Activated CD8-positive, alpha-beta memory T cell treated with anti-CD3 and anti-CD28 coated beads for 4 hours (primary cell): ENCODE measurements around the gene KLK14.

Experiments
- DNase-seq, 2 donors: peaks; one replicate each; pipeline ENCODE4 v3.0.0-alpha.2; 2020; ENCODE audit warnings: low read depth in 2 of 2

Gene KLK14

DNA sequence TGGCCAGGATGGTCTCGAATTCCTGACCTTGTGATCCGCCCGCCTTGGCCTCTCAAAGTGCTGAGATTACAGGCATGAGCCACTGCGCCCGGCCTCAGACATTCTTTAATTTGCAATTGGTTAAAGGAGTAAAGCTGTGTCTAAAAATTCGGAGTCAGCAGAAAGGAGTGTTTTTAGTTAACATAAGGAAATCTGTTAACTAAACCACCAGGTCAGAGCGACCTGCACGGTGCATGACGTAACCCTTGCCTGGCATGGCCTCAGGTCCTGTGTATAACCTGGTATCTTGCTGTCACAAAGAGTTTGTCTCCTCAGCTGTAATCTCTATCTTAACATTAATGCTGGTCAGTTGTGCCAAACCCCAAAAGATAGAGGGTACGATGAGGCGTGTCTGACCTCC lies 38.4 kb downstream of the KLK14 start:
- no peak for DNase-seq

- DNase-seq: no peak
Measured at GRCh38 chr19:51043497-51043896, 39.2 kb downstream of the KLK14 start.

- no peak for DNase-seq
Measured at GRCh38 chr19:51040151-51040550, 42.5 kb downstream of the KLK14 start.

GRCh38 chr19:51036519-51036918 lies 46.2 kb downstream of the KLK14 start:
- no peak for DNase-seq

DNA sequence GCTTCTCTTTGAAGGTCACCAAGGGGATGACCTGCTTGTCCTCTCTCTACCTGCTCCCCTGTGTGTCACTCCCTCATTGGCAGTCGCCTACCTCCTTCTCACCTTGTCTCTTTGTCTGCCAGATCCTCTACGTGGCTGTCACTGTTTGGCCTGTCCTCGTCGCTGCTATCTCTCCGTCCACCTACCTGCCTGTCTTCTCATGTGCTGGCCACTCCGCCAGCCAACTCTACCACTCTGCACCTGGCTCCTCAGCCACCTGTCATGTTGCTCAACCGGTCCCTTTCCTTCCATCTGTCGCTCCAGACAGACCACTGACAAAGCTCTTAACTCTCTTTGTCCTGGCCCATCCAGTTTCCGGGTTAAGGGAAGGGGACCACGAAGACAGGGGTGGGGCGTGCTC lies 48.0 kb downstream of the KLK14 start, which contains the start of gene KLK12:
KLK12 (minus strand) TSS at position 299 of the 400 bp plus-strand sequence. CDS start 381 bp downstream, outside the sequence.
- no peak for DNase-seq

GRCh38 chr19:51031880-51032225 lies 50.8 kb downstream of the KLK14 start:
- DNase-seq: no peak

DNA sequence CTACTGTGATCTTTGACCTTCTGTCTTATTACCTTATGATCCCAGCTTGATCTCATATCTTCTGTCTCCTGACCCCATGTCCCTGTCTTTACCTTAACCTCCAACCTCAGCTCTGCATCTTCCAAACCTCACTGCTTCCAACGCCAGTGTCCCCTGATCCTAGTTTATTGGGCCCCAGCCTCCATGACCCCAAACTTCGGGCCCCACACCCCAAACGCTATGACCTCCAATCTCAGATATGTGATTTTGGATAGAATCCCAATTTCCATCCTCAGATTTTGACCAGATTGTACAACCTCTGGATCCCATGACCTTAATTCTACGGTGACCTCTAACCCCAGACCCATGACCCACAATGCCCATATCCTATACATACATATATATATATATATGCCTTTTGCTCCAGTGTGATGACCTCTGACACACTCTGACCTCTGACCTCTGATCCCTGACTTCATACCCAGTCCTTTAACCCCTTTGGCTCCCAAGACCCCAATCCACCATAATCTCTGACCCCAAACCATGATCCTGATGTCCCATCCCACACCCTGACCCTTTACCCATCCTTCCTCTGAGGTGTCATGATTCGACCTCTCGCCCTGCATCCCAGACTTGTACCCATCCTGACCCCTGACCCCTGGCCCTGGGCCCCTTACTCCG lies 51.3 kb downstream of the KLK14 start:
- no peak for DNase-seq

DNA sequence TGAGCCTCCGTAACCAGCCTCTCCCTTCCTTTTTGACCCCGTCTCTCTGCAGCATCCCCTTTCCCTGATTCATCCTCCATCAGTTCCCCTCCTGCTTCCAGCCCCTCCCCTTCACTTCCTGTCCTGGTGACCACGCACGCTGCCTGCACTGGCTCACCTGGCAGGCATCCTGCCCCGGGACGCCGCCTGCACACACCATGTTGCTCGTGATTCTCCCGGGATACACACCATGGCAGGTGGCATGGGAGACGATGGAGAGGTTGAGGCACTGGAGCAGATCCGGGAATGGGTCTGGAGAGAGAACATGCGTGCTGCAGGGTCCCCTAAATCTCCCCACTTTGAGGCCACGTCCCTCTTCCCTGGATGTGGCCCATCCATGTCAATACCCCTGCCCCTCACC lies 52.1 kb downstream of the KLK14 start:
- no peak for DNase-seq

DNA sequence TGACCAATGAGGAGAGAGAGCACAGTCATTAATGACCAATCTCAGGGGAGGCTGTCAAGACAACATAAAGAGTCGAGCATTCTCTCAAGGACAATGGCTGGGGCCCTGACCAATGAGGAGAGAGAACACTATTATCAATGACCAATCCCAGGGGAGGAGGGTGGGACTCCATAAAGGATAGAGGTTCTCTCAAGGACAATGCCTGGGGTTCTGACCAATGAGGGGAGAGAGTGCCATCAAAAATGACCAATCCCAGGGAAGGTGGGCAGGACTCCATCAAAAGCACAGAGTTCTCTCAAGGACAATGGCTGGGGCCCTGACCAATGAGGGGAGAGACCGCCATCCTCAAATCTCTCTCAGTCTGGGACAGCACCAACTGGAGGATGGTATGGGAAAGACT lies 53.0 kb downstream of the KLK14 start:
- DNase-seq: no peak
